ENCODE measurements around the gene SYT11. TPM values are rescaled to one million over a fixed set of nuclear protein-coding genes. Genes with fewer than 3 reads are reported as not detected.

SYT11 gene
- total and polyA plus RNA-seq, 2 of the 8 experiments (the other 6 are each of a cell fraction or from before 2014, with no cell fraction given), result 7.2 to 9.6 TPM

GRCh38 chr1:155880251-155880650 is 20.9 kb downstream of the SYT11 start (continued):
- TF ChIP-seq ZNF274 (IDR thresholded peaks at IDR 0.05; ENCODE audit: borderline replicate concordance, extremely low read depth, low read length), result no peak
- no peak for TF ChIP-seq RFX5 (IDR thresholded peaks at IDR 0.05; ENCODE audit: borderline replicate concordance, low read depth, low read length)
- no peak for TF ChIP-seq TBP (IDR thresholded peaks at IDR 0.05; ENCODE audit: low read depth, low read length)
- no peak for TF ChIP-seq BRCA1 (IDR thresholded peaks at IDR 0.05; ENCODE audit: low read depth, low read length)
